Panc1 (cell line): Measurements from ENCODE around the gene AFF4.

ENCODE experiments used
- POLR2AphosphoS5 ChIP-seq: IDR thresholded peaks from 2 replicates; pipeline ENCODE4 v1.6.1; 2012; ENCODE audit warnings: mild to moderate bottlenecking, low read depth, low read length, moderate library complexity
- SIN3A ChIP-seq: IDR thresholded peaks from 2 replicates; pipeline ENCODE4 v1.6.1; 2012; ENCODE audit warnings: low read depth, mild to moderate bottlenecking, low read length, moderate library complexity, borderline replicate concordance; ENCODE audit not compliant: insufficient read depth
- TCF7L2 ChIP-seq: IDR thresholded peaks from 2 replicates; pipeline ENCODE4 v1.6.1; 2011; ENCODE audit warnings: mild to moderate bottlenecking, low read depth, low read length, inconsistent platforms
- TF ChIP-seq, protein P1 (sequence below): fragments of 450-650 bp; IDR thresholded peaks from 2 replicates; pipeline ENCODE4 v1.5.1; 2017; ENCODE audit warnings: mild to moderate bottlenecking

- TF ChIP-seq, protein P1, sequence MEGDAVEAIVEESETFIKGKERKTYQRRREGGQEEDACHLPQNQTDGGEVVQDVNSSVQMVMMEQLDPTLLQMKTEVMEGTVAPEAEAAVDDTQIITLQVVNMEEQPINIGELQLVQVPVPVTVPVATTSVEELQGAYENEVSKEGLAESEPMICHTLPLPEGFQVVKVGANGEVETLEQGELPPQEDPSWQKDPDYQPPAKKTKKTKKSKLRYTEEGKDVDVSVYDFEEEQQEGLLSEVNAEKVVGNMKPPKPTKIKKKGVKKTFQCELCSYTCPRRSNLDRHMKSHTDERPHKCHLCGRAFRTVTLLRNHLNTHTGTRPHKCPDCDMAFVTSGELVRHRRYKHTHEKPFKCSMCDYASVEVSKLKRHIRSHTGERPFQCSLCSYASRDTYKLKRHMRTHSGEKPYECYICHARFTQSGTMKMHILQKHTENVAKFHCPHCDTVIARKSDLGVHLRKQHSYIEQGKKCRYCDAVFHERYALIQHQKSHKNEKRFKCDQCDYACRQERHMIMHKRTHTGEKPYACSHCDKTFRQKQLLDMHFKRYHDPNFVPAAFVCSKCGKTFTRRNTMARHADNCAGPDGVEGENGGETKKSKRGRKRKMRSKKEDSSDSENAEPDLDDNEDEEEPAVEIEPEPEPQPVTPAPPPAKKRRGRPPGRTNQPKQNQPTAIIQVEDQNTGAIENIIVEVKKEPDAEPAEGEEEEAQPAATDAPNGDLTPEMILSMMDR, result peak; percentile 37
- TF ChIP-seq TCF7L2, result no peak
- peak; percentile 96 for TF ChIP-seq POLR2AphosphoS5
- TF ChIP-seq SIN3A, result peak; percentile 88; the same call in 1 of the 2 replicates
Measured at GRCh38 chr5:132866342-132867045, 96.9 kb downstream of the AFF4 start, which contains the start of the genes GDF9 and UQCRQ.
